Stimulated activated effector memory CD8-positive, alpha-beta T cell treated with anti-CD3 and anti-CD28 coated beads, Interleukin-12 subunit alpha, Interleukin-12 subunit beta, amount 100 ng/mL, for 72 hours (primary cell): ENCODE data around the gene BCAN.

ENCODE experiments used
- ATAC-seq: fragments of 150-1000 bp; cut with Tn5 transposase; 2 replicates; pipeline ENCODE4 v1.10.0; 2021
- DNase-seq, 2 donors: peaks; one replicate each; pipeline ENCODE4 v3.0.0; 2021 to 2022; ENCODE audit warnings: low spot score in 2 of 2
- H3K27ac Mint-ChIP-seq: one replicate; pipeline ENCODE4 v1.8.0; 2022; ENCODE audit warnings: mild to moderate bottlenecking, mixed read lengths
- H3K36me3 Mint-ChIP-seq: one replicate; pipeline ENCODE4 v1.8.0; 2022; ENCODE audit warnings: mild to moderate bottlenecking, mixed read lengths
- H3K4me1 Mint-ChIP-seq: one replicate; pipeline ENCODE4 v1.8.0; 2022; ENCODE audit warnings: mixed read lengths
- H3K4me3 Mint-ChIP-seq: one replicate; pipeline ENCODE4 v1.8.0; 2022; ENCODE audit warnings: mild to moderate bottlenecking, mixed read lengths
- H3K9me3 Mint-ChIP-seq: one replicate; pipeline ENCODE4 v1.8.0; 2022; ENCODE audit warnings: mixed read lengths

Gene BCAN

DNA sequence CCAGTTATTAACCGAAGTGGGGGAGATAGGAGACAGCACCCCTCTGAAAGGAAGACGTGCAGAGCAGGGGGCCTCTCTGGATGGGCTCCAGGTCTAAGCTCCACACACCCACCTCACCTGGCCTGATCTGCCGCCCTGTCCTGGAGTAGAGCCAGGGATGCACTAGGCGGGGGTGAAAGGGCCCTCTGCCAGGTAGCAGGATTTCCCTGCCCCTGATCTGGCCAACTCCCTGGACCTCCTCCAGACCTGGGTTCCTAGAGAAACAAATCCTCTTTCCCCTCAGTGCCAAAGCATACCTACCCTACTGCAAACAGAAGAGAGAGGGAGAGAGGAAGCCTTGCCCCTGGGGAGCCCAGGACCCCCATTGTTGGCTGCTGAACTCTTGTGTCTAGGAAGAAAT, 61.4 kb downstream of the BCAN start:
- H3K4me3 Mint-ChIP-seq, result no peak overlapping the region
- no peak for ATAC-seq
- H3K36me3 Mint-ChIP-seq, result peaks cover 12% of the 10 kb centered on the region
- no peaks in the 10 kb centered on the region for H3K9me3 Mint-ChIP-seq
- H3K4me1 Mint-ChIP-seq, result peaks cover 33% of the 10 kb centered on the region
- H3K27ac Mint-ChIP-seq, result no peak overlapping the region
- no peak for DNase-seq

DNA sequence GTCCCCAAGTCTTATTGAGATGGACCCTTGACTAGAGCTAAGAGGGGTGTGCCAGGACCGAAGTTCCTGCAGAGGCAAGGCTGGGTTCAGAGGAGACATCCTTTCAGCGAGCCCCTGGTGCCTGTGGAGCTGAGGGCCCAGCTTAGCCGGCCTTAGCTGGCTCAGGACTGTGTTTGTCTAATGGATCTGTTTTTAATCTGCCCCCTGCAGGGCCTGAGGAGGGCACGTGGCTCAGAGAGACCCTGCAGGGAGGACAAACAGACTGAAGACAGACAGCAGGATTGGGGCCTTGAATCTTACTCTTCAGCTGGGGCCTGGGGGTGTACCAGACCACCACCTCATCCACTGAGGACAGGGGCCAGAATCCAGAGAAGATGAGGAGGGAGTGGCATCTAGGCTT, 61.8 kb downstream of the BCAN start:
- no peak for DNase-seq
- peaks cover 10% of the 10 kb centered on the region for H3K36me3 Mint-ChIP-seq
- H3K27ac Mint-ChIP-seq, result no peak overlapping the region
- H3K9me3 Mint-ChIP-seq, result no peaks in the 10 kb centered on the region
- H3K4me3 Mint-ChIP-seq, result no peak overlapping the region
- H3K4me1 Mint-ChIP-seq, result peaks cover 33% of the 10 kb centered on the region
- ATAC-seq, result no peak

DNA sequence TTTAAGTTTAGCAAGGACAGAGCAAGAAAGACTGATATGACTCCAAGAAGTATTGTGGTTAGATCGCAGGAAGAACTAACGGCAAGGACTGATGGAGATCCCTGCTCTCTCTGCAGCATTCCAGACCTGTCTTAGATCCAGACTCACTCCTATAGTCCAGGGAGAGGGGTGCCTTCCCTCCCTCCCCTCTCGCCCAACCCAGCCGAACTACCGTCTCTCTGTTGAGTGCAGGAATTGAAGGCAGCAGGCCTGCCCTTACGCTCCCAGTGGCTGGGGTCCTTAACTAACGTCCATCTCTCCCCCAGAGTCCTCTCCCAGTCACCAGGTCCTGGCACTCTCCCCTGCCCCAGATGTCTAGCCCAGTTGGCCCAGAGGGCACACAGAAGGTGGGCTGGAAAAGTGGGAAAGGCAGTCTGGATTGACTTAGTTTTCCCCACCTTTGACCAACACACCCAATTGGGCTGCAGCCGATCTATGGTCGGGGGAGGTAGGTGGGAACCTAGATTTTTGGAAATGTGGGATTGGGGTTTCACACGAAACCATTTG, 62.3 kb downstream of the BCAN start:
- Mint-ChIP-seq H3K9me3 (no peaks in the 10 kb centered on the region), H3K36me3 (peaks cover 7% of the 10 kb centered on the region), H3K27ac (no peak overlapping the region), H3K4me1 (peaks cover 33% of the 10 kb centered on the region), H3K4me3 (peak overlapping the region; percentile 89)
- no peak for ATAC-seq
- no peak for DNase-seq

DNA sequence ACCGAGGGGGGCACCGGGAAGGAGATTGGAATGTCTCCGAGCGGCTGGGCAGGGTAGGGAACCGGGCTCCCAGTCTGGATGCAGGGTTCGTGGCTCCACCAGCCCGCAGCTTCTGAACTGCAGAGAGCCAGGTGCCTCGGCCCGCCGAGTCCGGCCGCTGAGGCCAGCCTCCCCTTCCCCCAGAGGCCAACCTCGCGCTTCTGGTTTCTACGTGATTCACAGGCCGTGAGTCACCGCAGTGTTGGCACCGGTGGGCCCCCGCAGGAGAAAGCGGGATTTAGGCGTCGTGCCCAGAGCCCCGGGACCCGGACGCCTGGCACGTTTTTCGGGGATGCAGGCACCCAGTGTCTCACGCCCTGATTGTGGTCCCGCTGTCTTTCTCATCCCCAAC, 63.0 kb downstream of the BCAN start:
- Mint-ChIP-seq H3K4me1 (peaks cover 33% of the 10 kb centered on the region), H3K4me3 (peak overlapping the region; percentile 89), H3K9me3 (no peaks in the 10 kb centered on the region), H3K27ac (peak overlapping the region; percentile 95), H3K36me3 (peaks cover 7% of the 10 kb centered on the region)
- ATAC-seq, result peak; percentile 60
- peak in 1 of 2 donors; percentile 30 for DNase-seq

DNA sequence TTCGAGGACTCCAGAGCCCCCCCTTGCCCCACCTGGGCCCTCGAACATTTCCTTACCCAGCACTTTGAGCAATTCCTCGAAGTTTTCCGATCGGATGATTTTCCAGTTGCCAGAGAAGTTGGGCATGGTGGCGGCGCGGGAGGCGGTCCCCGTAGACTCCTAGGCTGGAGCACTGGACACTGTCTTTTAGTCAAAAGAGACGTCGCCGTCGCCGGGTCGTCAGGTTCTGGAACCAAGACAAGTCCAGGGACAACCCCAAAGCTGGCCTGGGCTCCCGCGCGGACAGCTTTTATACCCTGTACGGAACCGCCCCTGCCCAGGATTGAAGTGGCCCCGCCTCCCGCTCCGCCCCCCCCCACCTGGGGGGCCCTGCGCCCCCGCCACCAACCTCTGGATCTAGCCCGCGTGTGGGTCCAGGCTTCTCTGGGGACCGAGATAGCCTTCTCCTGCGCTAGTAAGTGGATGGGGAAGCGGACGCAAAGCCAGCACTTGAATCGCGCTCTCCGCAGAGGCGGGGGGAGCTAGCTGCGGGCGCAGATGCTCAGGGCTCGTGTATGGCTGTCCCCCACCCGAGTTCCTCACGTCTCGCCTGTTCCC, 63.5 kb downstream of the BCAN start, which contains the start of gene CRABP2:
CRABP2 (minus strand) TSS at position 263 of the 597 bp plus-strand sequence; CDS start at position 126, 137 bp downstream.
- no peak for DNase-seq

DNA sequence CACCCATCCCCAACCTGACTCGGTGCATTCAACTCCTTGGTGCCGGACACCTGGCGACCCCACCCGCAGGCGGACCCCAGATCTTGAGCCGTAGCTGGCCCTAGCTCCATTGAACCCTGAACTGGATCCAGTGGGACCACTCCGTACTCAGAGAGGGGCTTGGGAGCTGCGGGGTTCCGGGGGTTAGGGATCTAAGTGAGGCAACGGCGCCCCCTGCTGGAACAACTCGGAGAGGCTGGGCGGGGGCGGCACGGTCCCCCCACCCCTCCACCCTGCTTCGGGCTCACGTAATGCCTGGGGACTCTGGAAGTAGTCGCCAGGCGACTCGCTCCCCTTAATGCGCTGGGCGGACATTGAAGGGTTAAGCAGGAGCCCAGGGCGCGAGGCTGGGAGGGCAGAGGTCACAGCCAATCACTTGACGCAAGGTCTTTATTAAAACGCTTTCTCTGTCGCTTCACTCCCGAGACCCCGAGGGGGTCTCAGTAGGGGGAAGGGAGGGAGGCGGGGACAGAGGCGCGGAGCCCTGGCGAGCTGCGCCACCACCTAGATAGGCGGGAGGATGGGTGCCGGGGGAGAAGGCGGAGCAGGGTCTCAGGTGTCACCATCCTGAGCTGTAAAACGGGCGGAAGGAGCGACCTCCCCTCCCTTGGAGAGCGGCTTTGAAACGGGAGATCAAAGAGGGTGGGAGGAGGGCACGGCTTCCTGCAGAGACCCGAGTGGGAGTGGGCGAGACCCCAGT, 64.2 kb downstream of the BCAN start:
- H3K36me3 Mint-ChIP-seq, result peaks cover 7% of the 10 kb centered on the region

More for the DNA sequence above, 63.5 kb downstream of the BCAN start, which contains the start of gene CRABP2:
- Mint-ChIP-seq H3K4me1 (peaks cover 33% of the 10 kb centered on the region), H3K9me3 (no peaks in the 10 kb centered on the region), H3K36me3 (peaks cover 7% of the 10 kb centered on the region), H3K27ac (peak within 1 kb of the TSS; percentile 95), H3K4me3 (peak within 1 kb of the TSS; percentile 89)
- ATAC-seq, result peak; percentile 60

DNA sequence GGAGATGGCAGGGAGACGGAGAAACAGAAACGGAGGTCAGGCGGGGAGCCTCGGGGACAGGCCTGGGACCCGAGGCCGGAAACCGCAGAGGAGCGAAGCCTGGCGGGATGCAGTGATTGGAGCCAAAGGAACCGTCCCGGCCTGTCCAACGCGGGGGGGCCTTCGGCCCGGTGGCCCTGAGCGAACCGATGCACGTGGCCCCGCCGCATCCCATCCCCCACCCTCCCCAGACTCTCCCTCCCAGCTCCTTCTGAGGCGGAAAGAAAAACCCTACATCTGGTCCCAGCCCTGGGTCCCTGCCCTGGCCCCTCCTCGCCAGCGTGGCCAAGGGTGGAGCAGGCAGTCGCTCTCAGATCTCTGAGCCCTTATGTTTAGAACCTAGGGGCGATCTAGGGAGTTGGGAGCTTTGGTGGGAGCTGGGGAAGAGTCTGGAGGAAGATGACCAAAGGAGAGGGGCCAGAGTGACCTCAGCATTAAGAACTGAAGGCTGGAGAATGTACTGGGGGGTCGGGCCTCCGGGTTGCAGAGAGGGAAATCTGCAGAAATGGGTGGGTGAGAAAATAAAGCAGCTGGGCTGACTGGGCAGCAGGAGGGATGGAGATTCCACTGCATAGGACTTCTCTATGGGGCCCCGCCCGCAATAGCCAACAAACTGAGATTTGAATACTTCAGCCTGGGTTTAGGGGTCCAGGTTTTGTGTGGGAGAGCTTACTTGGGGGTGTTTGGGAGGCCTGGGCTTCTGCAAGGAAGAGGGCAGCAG, 64.9 kb downstream of the BCAN start:
- H3K4me3 Mint-ChIP-seq, result peak overlapping the region; percentile 89
- no peak for ATAC-seq
- H3K4me1 Mint-ChIP-seq, result peaks cover 33% of the 10 kb centered on the region
- H3K9me3 Mint-ChIP-seq, result no peaks in the 10 kb centered on the region
- DNase-seq, result no peak
- H3K27ac Mint-ChIP-seq, result no peak overlapping the region
- peaks cover 7% of the 10 kb centered on the region for H3K36me3 Mint-ChIP-seq

More for the DNA sequence above, 64.2 kb downstream of the BCAN start:
- peak; percentile 77 for ATAC-seq
- peak; percentile 76 to 88 for DNase-seq
- peak overlapping the region; percentile 89 for H3K4me3 Mint-ChIP-seq
- H3K9me3 Mint-ChIP-seq, result no peaks in the 10 kb centered on the region
- peak overlapping the region; percentile 95 for H3K27ac Mint-ChIP-seq
- H3K4me1 Mint-ChIP-seq, result peaks cover 33% of the 10 kb centered on the region

DNA sequence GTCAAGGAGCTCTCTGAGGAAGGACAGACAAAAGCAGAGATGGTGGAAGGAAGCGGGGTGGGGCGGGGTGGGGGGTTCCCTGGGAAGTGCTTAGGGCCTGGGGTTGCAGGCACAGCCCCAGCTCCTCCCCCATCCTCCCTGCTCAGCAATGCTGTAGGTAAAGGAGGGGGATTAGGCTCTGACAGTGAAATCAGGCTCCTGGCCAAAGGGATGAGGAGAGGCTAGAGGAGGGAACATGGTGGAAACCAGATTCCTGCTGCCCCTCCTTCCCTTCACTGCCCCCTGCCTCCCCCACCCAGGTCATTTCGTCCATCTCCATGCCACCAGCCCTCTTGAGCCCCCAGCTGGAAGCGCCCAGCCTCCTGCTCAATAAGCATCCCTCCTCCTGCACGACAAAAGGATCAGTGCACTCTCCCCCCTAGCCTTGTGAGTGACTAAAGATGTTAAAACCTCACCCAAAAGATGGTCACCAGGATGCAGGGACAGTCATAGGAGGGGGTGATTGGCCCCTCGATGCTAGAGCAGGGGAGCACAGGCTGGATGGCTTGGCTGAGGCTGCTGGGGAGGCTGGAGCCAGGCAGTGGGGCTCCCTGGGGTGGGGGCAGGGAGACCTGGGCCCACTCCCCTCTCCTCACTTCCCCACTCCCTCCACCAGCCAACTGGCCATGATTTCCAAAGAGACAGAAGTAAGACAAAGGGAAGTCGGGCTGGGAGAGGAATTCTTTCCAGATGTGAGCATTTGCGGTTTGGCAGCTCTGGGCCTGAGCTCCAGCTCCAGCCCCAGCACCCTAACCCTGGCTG, 65.7 kb downstream of the BCAN start:
- DNase-seq (no peak), ATAC-seq (no peak)
- Mint-ChIP-seq H3K36me3 (peaks cover 7% of the 10 kb centered on the region), H3K27ac (peak overlapping the region; percentile 3), H3K4me3 (peak overlapping the region; percentile 89), H3K4me1 (peaks cover 33% of the 10 kb centered on the region), H3K9me3 (no peaks in the 10 kb centered on the region)

DNA sequence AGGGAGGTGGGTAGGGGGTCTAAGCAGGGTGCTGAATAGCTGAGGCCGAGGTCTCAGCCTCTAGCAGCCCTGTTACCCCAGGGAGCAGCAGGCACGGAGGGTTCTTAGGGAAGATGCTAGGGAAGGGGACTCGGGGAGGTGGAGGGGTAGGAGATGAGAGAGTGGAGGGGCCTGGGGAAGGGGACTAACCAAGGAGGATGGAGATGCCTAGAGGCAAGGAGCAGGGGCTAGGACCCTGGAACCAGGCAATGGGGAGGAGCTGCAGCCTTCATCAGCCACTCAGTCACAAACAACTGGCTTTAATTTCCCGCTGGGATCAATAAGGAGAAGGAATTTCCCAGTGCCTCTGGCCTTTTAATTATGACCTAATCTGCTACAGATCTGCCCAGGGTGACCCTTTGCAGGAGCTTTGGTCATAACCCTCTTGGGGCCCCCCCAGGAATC, 66.3 kb downstream of the BCAN start:
- peaks cover 33% of the 10 kb centered on the region for H3K4me1 Mint-ChIP-seq
- no peak overlapping the region for H3K4me3 Mint-ChIP-seq
- H3K27ac Mint-ChIP-seq, result peak overlapping the region; percentile 3
- no peaks in the 10 kb centered on the region for H3K9me3 Mint-ChIP-seq
- peaks cover 7% of the 10 kb centered on the region for H3K36me3 Mint-ChIP-seq
- no peak for DNase-seq
- no peak for ATAC-seq

DNA sequence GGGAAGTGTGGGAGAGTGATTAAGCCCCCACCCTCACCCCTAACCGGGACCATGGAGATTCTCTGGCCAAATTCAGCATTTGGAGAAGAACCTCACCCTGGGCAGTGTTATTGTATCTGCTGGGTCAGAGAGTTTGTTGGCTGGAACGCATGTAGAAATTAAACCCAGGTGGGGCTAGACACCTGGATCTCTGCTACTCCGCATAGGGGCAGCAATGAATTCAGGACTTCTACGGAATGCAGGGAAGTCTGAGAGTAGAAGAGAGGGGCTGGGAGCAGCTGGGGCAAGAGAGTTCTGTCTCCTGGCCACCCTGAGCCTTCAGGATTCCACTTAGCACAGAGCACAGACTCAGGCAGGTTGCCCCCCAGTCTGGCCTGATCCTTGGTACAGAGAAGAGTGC, 67.1 kb downstream of the BCAN start:
- peaks cover 7% of the 10 kb centered on the region for H3K36me3 Mint-ChIP-seq
- H3K4me1 Mint-ChIP-seq, result peaks cover 29% of the 10 kb centered on the region
- ATAC-seq (no peak), DNase-seq (no peak)
- peak overlapping the region; percentile 67 for H3K27ac Mint-ChIP-seq
- H3K4me3 Mint-ChIP-seq, result no peak overlapping the region
- no peaks in the 10 kb centered on the region for H3K9me3 Mint-ChIP-seq
